NCI-H2029 (cell line): ENCODE results near the gene GLCCI1.

Experiments
- DNase-seq: peaks from one replicate; lab custom pipeline; 2025; lab: John Stamatoyannopoulos, UW

GLCCI1 gene

DNA sequence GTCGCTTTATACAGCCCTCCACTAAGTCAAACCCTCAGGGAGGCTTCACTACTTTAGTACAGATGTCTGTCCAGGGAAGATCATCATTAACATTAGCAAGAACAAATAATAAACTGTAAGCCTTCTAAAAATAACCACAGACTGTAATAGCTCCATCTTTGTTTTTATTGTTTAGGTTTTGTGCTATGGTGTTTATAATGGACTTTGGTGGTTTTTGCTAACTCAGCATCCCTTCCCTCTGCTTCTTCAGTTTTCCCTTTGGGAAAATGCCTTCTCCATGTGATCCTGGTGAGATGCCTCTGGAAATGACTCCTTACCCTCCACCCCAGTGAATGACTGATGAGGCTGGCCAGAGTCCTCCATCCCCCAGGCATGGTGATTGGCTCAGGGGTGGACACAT, 162.1 kb downstream of the GLCCI1 start:
- DNase-seq = no peak

- DNase-seq = no peak
Measured at GRCh38 chr7:8131694-8132605, 163.4 kb downstream of the GLCCI1 start.

DNA sequence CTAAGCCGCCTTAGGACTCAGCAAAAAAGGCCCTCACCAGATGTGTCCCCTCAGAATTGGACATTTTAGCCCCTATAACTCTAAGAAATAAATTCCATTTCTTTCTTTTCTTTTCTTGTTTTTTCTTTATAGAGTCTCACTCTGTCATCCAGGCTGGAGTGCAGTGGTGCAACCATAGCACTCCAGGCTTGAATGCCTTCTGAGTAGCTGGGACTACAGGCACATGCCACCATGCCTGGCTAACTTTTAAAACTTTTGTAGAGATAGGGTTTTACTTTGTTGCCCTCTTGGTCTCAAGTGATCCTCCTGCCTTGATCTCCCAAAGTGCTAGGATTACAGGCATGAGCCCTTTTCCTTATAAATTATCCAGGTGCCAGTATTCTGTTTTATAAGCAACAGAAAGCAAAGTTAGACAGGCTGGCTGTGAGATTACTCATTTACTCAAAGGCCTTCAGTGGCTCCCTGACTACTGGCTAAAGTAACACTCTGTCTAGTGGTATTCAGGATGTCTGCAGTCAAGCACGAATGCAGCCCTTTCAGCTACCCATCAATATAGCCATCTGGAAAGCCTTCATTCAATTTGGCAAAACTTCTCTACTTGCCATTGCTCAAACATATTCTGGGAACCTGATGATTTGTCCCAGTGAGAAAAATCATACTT, 164.7 kb downstream of the GLCCI1 start:
- DNase-seq = no peak

- no peak for DNase-seq
Measured at GRCh38 chr7:8134089-8134733, 165.6 kb downstream of the GLCCI1 start.

GRCh38 chr7:8135417-8135816, 166.8 kb downstream of the GLCCI1 start:
- no peak for DNase-seq

DNA sequence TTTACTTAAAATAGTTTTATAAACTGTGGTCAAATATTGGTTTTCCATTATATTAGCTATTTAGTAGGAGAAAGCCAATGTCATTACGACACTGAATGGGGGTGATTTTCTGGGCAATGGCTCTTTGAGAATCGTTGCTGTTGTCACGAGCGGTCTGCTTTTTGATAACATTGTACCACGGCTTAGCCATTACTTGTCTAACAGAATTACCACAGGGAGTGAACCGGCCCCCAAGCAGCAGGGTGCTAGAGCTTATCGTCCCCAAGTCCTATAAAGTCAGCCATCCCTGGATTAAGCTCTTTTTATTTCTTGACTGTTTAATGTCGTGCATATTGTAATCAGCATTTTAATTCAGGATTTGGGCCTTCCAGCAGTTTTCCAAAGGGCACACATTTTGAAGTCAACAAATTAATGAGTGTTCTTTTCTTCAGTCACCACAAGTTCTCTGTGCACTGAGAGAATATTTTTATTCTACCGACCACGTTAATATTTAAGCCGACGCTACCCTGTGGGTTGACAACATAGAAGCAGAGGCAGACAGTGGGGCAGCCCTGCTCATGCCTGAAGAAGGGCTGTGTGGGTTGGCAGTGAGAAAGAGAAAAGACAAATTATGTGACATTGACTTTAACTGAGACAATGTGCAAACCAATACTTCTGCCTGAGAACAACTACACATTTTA, 167.6 kb downstream of the GLCCI1 start:
- DNase-seq = no peak
